ENCODE measurements around the gene CHID1.

Gene CHID1

DNA sequence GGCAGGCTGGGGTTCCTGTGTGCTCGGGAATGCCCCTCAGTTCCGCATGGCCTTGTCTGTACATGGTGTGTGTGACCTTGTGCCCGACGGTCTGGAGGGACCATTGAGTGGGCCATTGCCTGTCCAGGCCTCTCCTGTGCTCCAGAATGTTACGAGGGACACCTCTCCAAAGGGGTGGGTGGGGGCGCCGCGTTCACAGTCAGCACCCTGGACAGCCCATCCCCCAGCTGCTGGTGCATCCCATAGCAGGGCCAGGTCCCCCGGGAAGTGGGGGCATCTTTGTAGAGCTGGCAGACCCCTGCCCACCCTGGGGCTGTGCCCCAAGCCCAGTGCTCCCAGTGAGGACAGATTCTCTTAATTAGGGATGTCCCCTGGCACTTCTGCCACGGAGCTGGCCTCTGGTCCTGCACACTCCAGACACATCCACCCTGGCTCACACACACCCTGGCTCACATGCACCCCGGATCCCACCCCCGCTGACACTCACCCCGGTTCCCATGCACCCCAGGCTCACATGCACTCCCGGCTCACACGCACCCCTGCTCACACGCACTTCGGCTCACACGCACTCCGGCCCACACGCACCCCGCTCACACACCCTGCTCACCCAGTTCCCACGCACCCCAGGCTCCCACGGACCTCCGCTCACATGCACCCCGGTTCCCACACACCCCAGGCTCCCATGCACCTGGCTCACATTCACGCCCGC, 52.4 kb downstream of the CHID1 start:
- H3K36me3 ChIP-seq (ENCODE audit: low read length): no peaks in the 10 kb centered on the region

DNA sequence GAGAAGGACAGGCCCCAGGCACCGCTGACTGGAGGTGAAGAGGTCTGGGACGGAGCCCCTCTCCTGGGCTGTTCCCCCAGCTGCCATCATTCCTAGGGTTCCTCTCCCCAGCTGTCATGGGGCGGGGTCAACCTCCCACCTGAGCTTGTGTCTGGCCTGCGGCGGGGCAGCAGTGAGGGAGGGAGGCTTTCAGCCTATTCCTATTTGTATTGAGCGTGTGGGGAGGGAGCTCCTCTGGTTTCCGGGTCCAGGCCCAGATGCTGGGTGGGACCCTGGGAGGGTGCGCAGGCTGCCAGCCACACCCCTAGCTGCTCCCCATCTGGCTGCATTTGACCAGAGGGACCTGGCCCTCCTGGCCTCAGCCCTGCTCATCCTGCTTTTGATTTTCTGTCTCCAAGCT, 54.2 kb downstream of the CHID1 start:
- no peaks in the 10 kb centered on the region for H3K27me3 ChIP-seq (ENCODE audit: low read length)
- no peaks in the 10 kb centered on the region for H3K79me2 ChIP-seq (ENCODE audit: insufficient read depth, low read length)
- no peaks in the 10 kb centered on the region for H3K9me2 ChIP-seq (replicated peaks; ENCODE audit: insufficient read depth, low read length)
- no peaks in the 10 kb centered on the region for H4K20me1 ChIP-seq (ENCODE audit: low read depth, low read length)
- H3K4me2 ChIP-seq (ENCODE audit: low read depth, low read length, poor library complexity, severe bottlenecking): no peak overlapping the region
- H2AFZ ChIP-seq (ENCODE audit: low read depth, low read length, severe bottlenecking): no peak overlapping the region
- H3K4me3 ChIP-seq (ENCODE audit: insufficient read depth, low read length, poor library complexity, severe bottlenecking): no peak overlapping the region
- no peak overlapping the region for H3K9ac ChIP-seq (ENCODE audit: low read length)
- TF ChIP-seq, protein P1, sequence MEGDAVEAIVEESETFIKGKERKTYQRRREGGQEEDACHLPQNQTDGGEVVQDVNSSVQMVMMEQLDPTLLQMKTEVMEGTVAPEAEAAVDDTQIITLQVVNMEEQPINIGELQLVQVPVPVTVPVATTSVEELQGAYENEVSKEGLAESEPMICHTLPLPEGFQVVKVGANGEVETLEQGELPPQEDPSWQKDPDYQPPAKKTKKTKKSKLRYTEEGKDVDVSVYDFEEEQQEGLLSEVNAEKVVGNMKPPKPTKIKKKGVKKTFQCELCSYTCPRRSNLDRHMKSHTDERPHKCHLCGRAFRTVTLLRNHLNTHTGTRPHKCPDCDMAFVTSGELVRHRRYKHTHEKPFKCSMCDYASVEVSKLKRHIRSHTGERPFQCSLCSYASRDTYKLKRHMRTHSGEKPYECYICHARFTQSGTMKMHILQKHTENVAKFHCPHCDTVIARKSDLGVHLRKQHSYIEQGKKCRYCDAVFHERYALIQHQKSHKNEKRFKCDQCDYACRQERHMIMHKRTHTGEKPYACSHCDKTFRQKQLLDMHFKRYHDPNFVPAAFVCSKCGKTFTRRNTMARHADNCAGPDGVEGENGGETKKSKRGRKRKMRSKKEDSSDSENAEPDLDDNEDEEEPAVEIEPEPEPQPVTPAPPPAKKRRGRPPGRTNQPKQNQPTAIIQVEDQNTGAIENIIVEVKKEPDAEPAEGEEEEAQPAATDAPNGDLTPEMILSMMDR (IDR thresholded peaks at IDR 0.05; ENCODE audit: insufficient read depth, low read length, poor library complexity, severe bottlenecking): no peak
- TF ChIP-seq EZH2phosphoT487 (conservative IDR thresholded peaks at IDR 0.05; ENCODE audit: low read length): no peak
- no peaks in the 10 kb centered on the region for H3K9me3 ChIP-seq (ENCODE audit: insufficient read depth, low read length)
- H3K27ac ChIP-seq (ENCODE audit: low read depth, low read length): no peak overlapping the region
- no peaks in the 10 kb centered on the region for H3K36me3 ChIP-seq (ENCODE audit: low read length)
- H3F3A ChIP-seq (ENCODE audit: insufficient read depth): no peaks in the 10 kb centered on the region

More for the DNA sequence above, 52.4 kb downstream of the CHID1 start:
- Histone ChIP-seq H3K27ac (ENCODE audit: low read depth, low read length) (no peak overlapping the region), H3K9ac (ENCODE audit: low read length) (no peak overlapping the region), H3K4me3 (ENCODE audit: insufficient read depth, low read length, poor library complexity, severe bottlenecking) (no peak overlapping the region), H3K79me2 (ENCODE audit: insufficient read depth, low read length) (no peaks in the 10 kb centered on the region), H3K9me3 (ENCODE audit: insufficient read depth, low read length) (no peaks in the 10 kb centered on the region), H3F3A (ENCODE audit: insufficient read depth) (no peaks in the 10 kb centered on the region), H3K9me2 (replicated peaks; ENCODE audit: insufficient read depth, low read length) (no peaks in the 10 kb centered on the region), H3K27me3 (ENCODE audit: low read length) (no peaks in the 10 kb centered on the region), H2AFZ (ENCODE audit: low read depth, low read length, severe bottlenecking) (no peak overlapping the region), H4K20me1 (ENCODE audit: low read depth, low read length) (no peaks in the 10 kb centered on the region), H3K4me2 (ENCODE audit: low read depth, low read length, poor library complexity, severe bottlenecking) (no peak overlapping the region)
- TF ChIP-seq EZH2phosphoT487 (conservative IDR thresholded peaks at IDR 0.05; ENCODE audit: low read length): no peak
- TF ChIP-seq, protein P1 (IDR thresholded peaks at IDR 0.05; ENCODE audit: insufficient read depth, low read length, poor library complexity, severe bottlenecking): no peak

DNA sequence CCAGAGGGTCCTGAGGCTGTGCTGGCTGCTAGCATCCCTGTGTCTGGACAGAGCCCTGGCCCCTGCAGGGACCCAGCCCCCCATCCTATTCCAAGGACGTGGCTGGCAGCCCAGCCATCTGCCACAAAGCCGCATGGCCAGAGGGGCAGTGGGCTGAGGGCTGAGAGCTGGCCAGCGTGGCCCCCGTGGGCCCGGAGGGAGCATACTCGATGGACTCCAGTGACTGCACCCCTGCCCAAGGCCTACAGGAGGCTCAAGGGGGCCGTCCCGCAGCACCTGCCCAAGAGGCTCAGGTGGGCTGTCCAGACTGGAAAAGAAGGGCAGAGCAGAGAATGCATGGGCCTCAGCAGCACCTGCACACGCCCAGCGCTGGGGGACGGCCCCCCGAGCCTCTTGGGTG, 54.8 kb downstream of the CHID1 start:
- Histone ChIP-seq H3K4me2 (ENCODE audit: low read depth, low read length, poor library complexity, severe bottlenecking) (no peak overlapping the region), H3K79me2 (ENCODE audit: insufficient read depth, low read length) (no peaks in the 10 kb centered on the region), H3K27me3 (ENCODE audit: low read length) (no peaks in the 10 kb centered on the region), H3K9me3 (ENCODE audit: insufficient read depth, low read length) (no peaks in the 10 kb centered on the region), H3K27ac (ENCODE audit: low read depth, low read length) (no peak overlapping the region), H3K9me2 (replicated peaks; ENCODE audit: insufficient read depth, low read length) (no peaks in the 10 kb centered on the region), H3K4me3 (ENCODE audit: insufficient read depth, low read length, poor library complexity, severe bottlenecking) (no peak overlapping the region), H4K20me1 (ENCODE audit: low read depth, low read length) (no peaks in the 10 kb centered on the region), H3K9ac (ENCODE audit: low read length) (no peak overlapping the region), H3K36me3 (ENCODE audit: low read length) (no peaks in the 10 kb centered on the region), H3F3A (ENCODE audit: insufficient read depth) (no peaks in the 10 kb centered on the region), H2AFZ (ENCODE audit: low read depth, low read length, severe bottlenecking) (no peak overlapping the region)
- TF ChIP-seq EZH2phosphoT487 (conservative IDR thresholded peaks at IDR 0.05; ENCODE audit: low read length): no peak
- TF ChIP-seq, protein P1 (IDR thresholded peaks at IDR 0.05; ENCODE audit: insufficient read depth, low read length, poor library complexity, severe bottlenecking): no peak
